Measurements from ENCODE around the gene TTC9. TPM values are rescaled to one million over a fixed set of nuclear protein-coding genes. Genes with fewer than 3 reads are reported as not detected.
A peak's percentile ranks its signal among the peaks of the same experiment; 100 is the strongest.

TTC9 gene
- total and polyA plus RNA-seq, 10 of the 15 experiments (the other 5 are each of a cell fraction or from before 2014, with no cell fraction given): 0.87 to 15.8 (median 7.8) TPM

GRCh38 chr14:70666361-70666686 lies 24.6 kb downstream of the TTC9 start:
- intact Hi-C loops (cut with micrococcal nuclease; ENCODE audit: unreplicated experiment) (loop anchor here (5.0 kb wide), 2 partner anchors 141 to 221 kb away; partner anchors contain the start of gene MAP3K9), in situ Hi-C loops (cut with MboI) (no loop called here)
- WGBS (ENCODE audit: insufficient coverage, insufficient replicate concordance, low lambda C conversion rate, missing lambda C conversion rate): 53% methylated on average over 1 of the region's 1 CpG
- SMC1A ChIA-PET (ENCODE audit: uncharacterized antibody, unreplicated experiment): interaction anchor here (0.8 to 18.1 kb wide), 10 partner anchors 9 to 241 kb away, joined by 3 to 254 read pairs (median 6); partner anchors contain the start of genes PCNX1 and TTC9
- H3K27me3 ChIP-seq (replicated peaks in 1 of 2; ENCODE audit: control insufficient read depth in 2 of 2, insufficient read depth in 2 of 2, low read length in 1 of 2): no peaks in the 10 kb centered on the region
- peaks cover 56% of the 10 kb centered on the region for H3K79me2 ChIP-seq (ENCODE audit: control insufficient read depth, insufficient read depth, low read length)
- ATAC-seq (peak; percentile 8), DNase-seq (ENCODE audit: low read depth, low spot score) (no peak), FAIRE-seq (no peak)
- TF ChIP-seq ZNF687 (IDR thresholded peaks at IDR 0.05) (peak; percentile 1; the same call in 1 of the 2 replicates), JUNB (IDR thresholded peaks at IDR 0.05) (no peak), HDAC6 (IDR thresholded peaks at IDR 0.05; ENCODE audit: unreplicated experiment) (no peak)
- H3K4me1 ChIP-seq (ENCODE audit: control insufficient read depth, insufficient read depth, low read length): peaks cover 78% of the 10 kb centered on the region
- POLR2A ChIA-PET: interaction anchor here (0.5 to 7.1 kb wide), 10 partner anchors 9 to 42 kb away, joined by 3 to 95 read pairs (median 5); partner anchors contain the start of gene TTC9
- no peaks in the 10 kb centered on the region for H4K20me1 ChIP-seq (ENCODE audit: control insufficient read depth, insufficient read depth)
- H3K4me3 ChIP-seq: no peak overlapping the region
- no peaks in the 10 kb centered on the region; the same call in 2 of the 3 replicates for H3K9me3 ChIP-seq (replicated peaks; ENCODE audit: control insufficient read depth, insufficient read depth, low read length)
- BruUV-seq (replicated peaks): no TSS peak
- CTCF ChIA-PET: interaction anchor here (0.9 to 5.6 kb wide), 8 partner anchors 11 to 152 kb away, joined by 3 to 66 read pairs (median 5); no protein-coding TSS in a partner anchor
- H2AFZ ChIP-seq (ENCODE audit: control insufficient read depth, low read depth, low read length): no peak overlapping the region; the same call in 1 of the 2 replicates
- peak overlapping the region; percentile 89 for H3K27ac ChIP-seq (ENCODE audit: control insufficient read depth, insufficient read depth)
- H3K4me2 ChIP-seq (ENCODE audit: control insufficient read depth, insufficient read depth): peak overlapping the region; percentile 96
- RAD21 ChIA-PET (ENCODE audit: unreplicated experiment): interaction anchor here (1.1 to 8.2 kb wide), 7 partner anchors 11 to 243 kb away, joined by 3 to 149 read pairs (median 20); partner anchors contain the start of gene TTC9
- peak overlapping the region; percentile 77 for H3K9ac ChIP-seq (ENCODE audit: control insufficient read depth, insufficient read depth, low read length)
- peaks cover 10 to 22% of the 10 kb centered on the region in 2 experiments for H3K36me3 ChIP-seq (ENCODE audit: control insufficient read depth in 2 of 2, insufficient read depth in 2 of 2, low read length in 1 of 2)

Data from GM12878 (cell line).